Neural cell (in vitro differentiated cells): ENCODE results near the gene BLVRB. TPM values are rescaled to one million over a fixed set of nuclear protein-coding genes. Genes with fewer than 3 reads are reported as not detected.

ENCODE experiments used
- H2AFZ ChIP-seq: fragments of 200-600, 300-800 bp; sonication (generic), shearing (Covaris generic); 2 replicates; pipeline ENCODE4 v1.6.0; 2014; ENCODE audit warnings: low read depth, mild to moderate bottlenecking, antibody characterized with exemption, low read length, moderate library complexity
- H3F3A ChIP-seq: fragments of 200-600 bp; shearing (Covaris generic); 2 replicates; pipeline ENCODE4 v1.6.1; 2016; ENCODE audit warnings: mild to moderate bottlenecking, moderate library complexity, mixed read lengths, antibody characterized with exemption, low read length; ENCODE audit not compliant: insufficient read depth, poor library complexity, severe bottlenecking
- H3K27ac ChIP-seq: fragments of 200-600, 300-800 bp; sonication (generic), shearing (Covaris generic); 2 replicates; pipeline ENCODE4 v1.5.1; 2014; ENCODE audit warnings: mild to moderate bottlenecking, low read length, moderate library complexity
- H3K27me3 ChIP-seq: fragments of 300-800, 200-600 bp; sonication (generic), shearing (Covaris generic); 2 replicates; pipeline ENCODE4 v1.6.0; 2014; ENCODE audit warnings: mild to moderate bottlenecking, low read depth, low read length, moderate library complexity; ENCODE audit not compliant: insufficient read depth
- H3K36me3 ChIP-seq: fragments of 300-800, 200-600 bp; sonication (generic), shearing (Covaris generic); 2 replicates; pipeline ENCODE4 v1.5.1; 2014; ENCODE audit warnings: mild to moderate bottlenecking, antibody characterized with exemption, low read length, moderate library complexity; ENCODE audit not compliant: insufficient read depth
- H3K4me2 ChIP-seq: fragments of 300-800, 200-600 bp; sonication (generic), shearing (Covaris generic); 2 replicates; pipeline ENCODE4 v1.6.0; 2014; ENCODE audit warnings: mild to moderate bottlenecking, low read length
- H3K4me3 ChIP-seq: fragments of 300-800, 200-600 bp; sonication (generic), shearing (Covaris generic); 2 replicates; pipeline ENCODE4 v1.5.1; 2014; ENCODE audit warnings: mild to moderate bottlenecking, low read length, moderate library complexity
- H3K79me2 ChIP-seq: fragments of 200-600 bp; shearing (Covaris generic); replicated peaks from 2 replicates; pipeline ENCODE4 v1.6.0; 2014; ENCODE audit warnings: mild to moderate bottlenecking, low read length, moderate library complexity; ENCODE audit not compliant: insufficient read depth
- H3K9ac ChIP-seq: fragments of 300-800, 200-600 bp; sonication (generic), shearing (Covaris generic); 2 replicates; pipeline ENCODE4 v1.6.1; 2016; ENCODE audit warnings: mild to moderate bottlenecking, low read length, mixed read lengths
- H3K9me2 ChIP-seq: fragments of 200-600 bp; shearing (Covaris generic); 2 replicates; pipeline ENCODE4 v1.6.1; 2016; ENCODE audit warnings: mild to moderate bottlenecking, low read length, mixed read lengths; ENCODE audit not compliant: insufficient read depth
- H3K9me3 ChIP-seq: fragments of 200-600, 300-800 bp; sonication (generic), shearing (Covaris generic); 2 replicates; pipeline ENCODE4 v1.6.1; 2016; ENCODE audit warnings: mild to moderate bottlenecking, mixed run types, low read length, moderate library complexity, mixed read lengths
- H4K20me1 ChIP-seq: fragments of 200-600 bp; shearing (Covaris generic); 2 replicates; pipeline ENCODE4 v1.6.1; 2016; ENCODE audit warnings: mild to moderate bottlenecking, mixed run types; ENCODE audit not compliant: insufficient read depth
- CTCF ChIP-seq: fragments of 450-650 bp; IDR thresholded peaks from 2 replicates; pipeline ENCODE4 v1.5.1; 2014; ENCODE audit warnings: antibody characterized with exemption, mild to moderate bottlenecking, moderate library complexity; ENCODE audit not compliant: poor library complexity, severe bottlenecking
- EP300 ChIP-seq: fragments of 450-650 bp; conservative IDR thresholded peaks from 2 replicates; pipeline ENCODE4 v1.6.1; 2014; ENCODE audit warnings: antibody characterized with exemption, mild to moderate bottlenecking, moderate library complexity; ENCODE audit not compliant: poor library complexity, severe bottlenecking
- EZH2 ChIP-seq: fragments of 200-600, 300-800 bp; shearing (Covaris generic), sonication (generic); IDR thresholded peaks from 2 replicates; pipeline ENCODE4 v1.6.1; 2014; ENCODE audit warnings: antibody characterized with exemption, low read length, borderline replicate concordance, mild to moderate bottlenecking; ENCODE audit not compliant: insufficient read depth, poor library complexity, severe bottlenecking
- MXI1 ChIP-seq: fragments of 450-650 bp; conservative IDR thresholded peaks from 2 replicates; pipeline ENCODE4 v1.6.1; 2014; ENCODE audit warnings: antibody characterized with exemption, mild to moderate bottlenecking; ENCODE audit not compliant: poor library complexity, severe bottlenecking
- POLR2AphosphoS5 ChIP-seq: IDR thresholded peaks from 2 replicates; pipeline ENCODE4 v1.6.1; 2012
- RAD21 ChIP-seq: fragments of 450-650 bp; conservative IDR thresholded peaks from 2 replicates; pipeline ENCODE4 v1.6.1; 2014; ENCODE audit warnings: antibody characterized with exemption, mild to moderate bottlenecking, moderate library complexity
- REST ChIP-seq: IDR thresholded peaks from 2 replicates; pipeline ENCODE4 v1.6.1; 2012; ENCODE audit warnings: borderline replicate concordance
- SMC3 ChIP-seq: fragments of 450-650 bp; conservative IDR thresholded peaks from 2 replicates; pipeline ENCODE4 v1.6.1; 2014; ENCODE audit warnings: antibody characterized with exemption, mild to moderate bottlenecking, moderate library complexity; ENCODE audit not compliant: poor library complexity
- TAF1 ChIP-seq: IDR thresholded peaks from 2 replicates; pipeline ENCODE4 v1.6.1; 2012; ENCODE audit warnings: low read depth
- polyA plus RNA-seq: library from polyadenylated mRNA; depleted of rRNA; stranded (reverse); fragments of >200 nt; gene quantifications from 2 replicates; pipeline ENCODE4 v1.2.3, GENCODE V29; 2014

The BLVRB gene
- polyA plus RNA-seq, 1 donor from 2014 or later = 9.9 TPM

DNA sequence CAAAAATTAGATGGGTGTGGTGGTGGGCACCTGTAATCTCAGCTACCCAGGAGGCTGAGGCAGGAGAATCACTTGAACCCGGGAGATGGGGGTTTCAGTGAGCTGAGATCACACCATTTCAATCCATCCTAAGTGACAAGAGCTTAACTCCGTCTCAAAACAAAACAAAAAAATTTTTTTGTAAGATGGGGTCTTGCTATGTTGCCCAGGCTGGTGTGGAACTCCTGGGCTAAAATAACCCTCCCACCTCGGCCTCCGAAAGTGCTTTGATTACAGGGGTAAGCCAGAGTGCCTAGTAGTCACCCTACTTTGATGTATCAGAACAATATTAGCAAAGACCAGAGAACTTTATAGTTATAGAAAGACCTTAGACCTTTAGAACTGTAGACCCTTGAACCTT lies 9.2 kb upstream of the BLVRB start:
- Histone ChIP-seq H3K4me3 (no peak overlapping the region), H3F3A (no peaks in the 10 kb centered on the region), H3K9me2 (no peaks in the 10 kb centered on the region), H3K9ac (no peak overlapping the region), H2AFZ (no peak overlapping the region), H3K79me2 (no peaks in the 10 kb centered on the region), H3K9me3 (no peaks in the 10 kb centered on the region), H4K20me1 (no peaks in the 10 kb centered on the region), H3K27ac (no peak overlapping the region), H3K4me2 (no peak overlapping the region), H3K36me3 (no peaks in the 10 kb centered on the region), H3K27me3 (no peaks in the 10 kb centered on the region)
- TF ChIP-seq REST (no peak), POLR2AphosphoS5 (no peak), EP300 (no peak), RAD21 (no peak), MXI1 (no peak)

GRCh38 chr19:40472516-40472915 lies 7.0 kb upstream of the BLVRB start:
- Histone ChIP-seq H3F3A (no peaks in the 10 kb centered on the region), H3K36me3 (no peaks in the 10 kb centered on the region), H2AFZ (no peak overlapping the region), H3K9me2 (no peaks in the 10 kb centered on the region), H3K27me3 (peaks cover 14% of the 10 kb centered on the region), H3K27ac (no peak overlapping the region), H3K4me2 (no peak overlapping the region), H4K20me1 (no peaks in the 10 kb centered on the region), H3K9me3 (no peaks in the 10 kb centered on the region), H3K4me3 (no peak overlapping the region), H3K9ac (no peak overlapping the region), H3K79me2 (no peaks in the 10 kb centered on the region)
- TF ChIP-seq EZH2 (no peak), MXI1 (no peak), REST (no peak), RAD21 (no peak), SMC3 (no peak), CTCF (no peak), TAF1 (no peak), POLR2AphosphoS5 (no peak), EP300 (no peak)
